Activated naive CD4-positive, alpha-beta T cell treated with anti-CD3 and anti-CD28 coated beads, Interleukin-2, amount 50 U/mL, for 16 hours (primary cell): ENCODE measurements around the gene CALU.

Experiments used
- DNase-seq: peaks from one replicate; pipeline ENCODE4 v3.0.0-alpha.2; 2020

CALU gene

GRCh38 chr7:128739048-128739962 lies at the start of gene CALU:
Gene CALU (plus strand): TSS chr7:128739359. CDS start chr7:128748584, 9,225 bp downstream.
- peak; percentile 95 for DNase-seq

GRCh38 chr7:128691227-128691626 lies 47.9 kb upstream of the CALU start:
- no peak for DNase-seq

GRCh38 chr7:128692623-128693270 lies 46.4 kb upstream of the CALU start:
- DNase-seq, result no peak

- no peak for DNase-seq
These were observed 45.7 kb upstream of the CALU start for GRCh38 chr7:128693373-128694015.

- DNase-seq, result no peak
These were observed 44.4 kb upstream of the CALU start for GRCh38 chr7:128694738-128695137.

GRCh38 chr7:128697302-128697905 lies 41.8 kb upstream of the CALU start:
- peak; percentile 39 for DNase-seq

GRCh38 chr7:128699196-128699712 lies 39.9 kb upstream of the CALU start:
- no peak for DNase-seq

- no peak for DNase-seq
These were observed 39.3 kb upstream of the CALU start for GRCh38 chr7:128699895-128700294.

- no peak for DNase-seq
These were observed 37.9 kb upstream of the CALU start for GRCh38 chr7:128701062-128701785.

- no peak for DNase-seq
These were observed 35.4 kb upstream of the CALU start for GRCh38 chr7:128703609-128704241.

- DNase-seq, result no peak
These were observed 33.2 kb upstream of the CALU start for GRCh38 chr7:128705891-128706333.

- DNase-seq, result no peak
These were observed 31.4 kb upstream of the CALU start for GRCh38 chr7:128707752-128708151.

GRCh38 chr7:128708235-128708634 lies 30.9 kb upstream of the CALU start:
- no peak for DNase-seq

GRCh38 chr7:128708824-128709223 lies 30.3 kb upstream of the CALU start:
- no peak for DNase-seq

GRCh38 chr7:128710481-128710880 lies 28.7 kb upstream of the CALU start:
- no peak for DNase-seq

- DNase-seq, result no peak
These were observed 25.4 kb upstream of the CALU start for GRCh38 chr7:128713794-128714193.

- DNase-seq, result no peak
These were observed 24.3 kb upstream of the CALU start for GRCh38 chr7:128714701-128715495.

GRCh38 chr7:128718967-128719642 lies 20.1 kb upstream of the CALU start:
- no peak for DNase-seq

GRCh38 chr7:128721376-128721775 lies 17.8 kb upstream of the CALU start:
- no peak for DNase-seq

GRCh38 chr7:128724743-128725142 lies 14.4 kb upstream of the CALU start:
- no peak for DNase-seq
